Naive thymus-derived CD4-positive, alpha-beta T cell (primary cell): ENCODE results near the gene OR6J1. TPM values are rescaled to one million over a fixed set of nuclear protein-coding genes. Genes with fewer than 3 reads are reported as not detected.

Experiments used
- ATAC-seq: fragments of 150-1000 bp; cut with Tn5 transposase; 2 replicates; pipeline ENCODE4 v1.10.0; 2021; ENCODE audit warnings: mild to moderate bottlenecking, moderate library complexity
- CTCF ChIA-PET: fragments of 350-600 bp; sonication (Branson Sonifier 250); formaldehyde crosslinking; loops from one replicate; lab custom pipeline; 2021; ENCODE audit warnings: antibody characterized with exemption; lab: Charles Lee
- POLR2A ChIA-PET: fragments of 350-600 bp; sonication (Branson Sonifier 250); formaldehyde crosslinking; loops from one replicate; lab custom pipeline; 2021; ENCODE audit warnings: antibody characterized with exemption, inconsistent platforms; lab: Charles Lee
- DNase-seq, 9 donors: peaks; one replicate each; pipeline versions ENCODE4 v3.0.0 to v3.0.0-alpha.2; 2020 to 2022; ENCODE audit warnings: mixed read lengths in 1 of 9
- H3K27ac ChIP-seq: one replicate; pipeline ENCODE4 v1.7.0; 2013; ENCODE audit warnings: mild to moderate bottlenecking, low read depth, low read length, moderate library complexity
- H3K27me3 ChIP-seq, 2 donors: one replicate each; pipeline ENCODE4 v1.7.0; 2013; ENCODE audit warnings: low read length in 2 of 2, mild to moderate bottlenecking in 2 of 2, moderate library complexity in 2 of 2; ENCODE audit not compliant: control insufficient read depth in 2 of 2, insufficient read depth in 2 of 2
- H3K36me3 ChIP-seq, 3 experiments: 1 replicate in 2 of 3; 2 replicates in 1 of 3; pipeline ENCODE4 v1.7.0; 2013; ENCODE audit warnings: low read length in 3 of 3, mild to moderate bottlenecking in 3 of 3, moderate library complexity in 1 of 3; ENCODE audit not compliant: insufficient read depth in 3 of 3, control insufficient read depth in 2 of 3
- H3K4me1 ChIP-seq, 2 donors: one replicate each; pipeline ENCODE4 v1.7.0; 2013; ENCODE audit warnings: low read length in 2 of 2, mild to moderate bottlenecking in 2 of 2, moderate library complexity in 1 of 2; ENCODE audit not compliant: control insufficient read depth in 2 of 2, insufficient read depth in 2 of 2
- H3K4me3 ChIP-seq: 2 replicates; pipeline ENCODE4 v1.7.0; 2013; ENCODE audit warnings: mild to moderate bottlenecking, low read length
- H3K9me3 ChIP-seq, 3 experiments: 1 replicate in 2 of 3; 2 replicates in 1 of 3; pipeline ENCODE4 v1.7.0; 2013; ENCODE audit warnings: low read length in 3 of 3; ENCODE audit not compliant: control insufficient read depth in 2 of 3
- H3K27ac Mint-ChIP-seq, 9 donors: one replicate each; pipeline ENCODE4 v1.8.0; 2020 to 2022; ENCODE audit warnings: mixed read lengths in 9 of 9, mild to moderate bottlenecking in 8 of 9, moderate library complexity in 5 of 9, inconsistent platforms in 2 of 9
- H3K27me3 Mint-ChIP-seq, 5 donors: one replicate each; pipeline ENCODE4 v1.8.0; 2021 to 2022; ENCODE audit warnings: mixed read lengths in 5 of 5, mild to moderate bottlenecking in 1 of 5
- H3K36me3 Mint-ChIP-seq, 5 donors: one replicate each; pipeline ENCODE4 v1.8.0; 2020 to 2022; ENCODE audit warnings: mixed read lengths in 5 of 5, mild to moderate bottlenecking in 3 of 5, inconsistent platforms in 1 of 5
- H3K4me1 Mint-ChIP-seq, 7 donors: one replicate each; pipeline ENCODE4 v1.8.0; 2020 to 2022; ENCODE audit warnings: mixed read lengths in 7 of 7, mild to moderate bottlenecking in 3 of 7, inconsistent platforms in 1 of 7
- H3K4me3 Mint-ChIP-seq, 10 donors: one replicate each; pipeline ENCODE4 v1.8.0; 2020 to 2022; ENCODE audit warnings: mild to moderate bottlenecking in 10 of 10, mixed read lengths in 10 of 10, moderate library complexity in 6 of 10, inconsistent platforms in 2 of 10
- H3K9me3 Mint-ChIP-seq, 11 donors: one replicate each; pipeline ENCODE4 v1.8.0; 2020 to 2022; ENCODE audit warnings: mixed read lengths in 11 of 11, mild to moderate bottlenecking in 4 of 11, inconsistent platforms in 1 of 11, moderate library complexity in 1 of 11
- intact Hi-C, 2 donors: fragments of 100-400 bp; cut with micrococcal nuclease; formaldehyde crosslinking; loops; one replicate each; pipeline ENCODE4 v1.15.1; 2023
- polyA plus RNA-seq, 2 donors: library from polyadenylated mRNA; unstranded; fragments of 300-500 nt; fragmentation: Illumina TruSeq; gene quantifications; one replicate each; pipeline ENCODE4 v1.2.3, GENCODE V29; 2021
- total RNA-seq, 6 experiments: library from RNA in 5 of 6; stranded (reverse) in 5 of 6; gene quantifications; 1 replicate in 5 of 6; 2 replicates in 1 of 6; pipeline ENCODE4 v1.2.3 and lab custom pipeline; 2021 to 2026

OR6J1 gene
- total and polyA plus RNA-seq, 7 experiments from 2014 or later = not detected

DNA sequence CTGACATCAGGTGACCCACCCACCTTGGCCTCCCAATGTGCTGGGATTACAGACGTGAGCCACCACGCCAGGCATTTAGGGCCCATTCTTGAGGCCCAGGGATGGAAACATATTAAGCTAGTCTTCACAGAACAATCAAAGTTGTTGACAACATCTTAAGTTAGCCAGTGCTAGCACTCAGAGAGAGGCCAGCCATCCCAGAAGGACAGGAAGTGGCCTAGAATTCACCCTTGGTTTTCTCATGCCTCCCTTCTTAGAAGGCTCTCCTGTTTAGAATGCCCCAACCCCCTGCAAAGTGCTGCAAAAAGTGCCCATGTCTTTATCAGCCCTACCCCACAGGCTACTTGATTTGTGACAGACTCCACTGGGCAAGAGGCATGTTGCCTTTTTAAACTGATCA lies 12.1 kb upstream of the OR6J1 start:
- Histone ChIP-seq H3K4me1 (no peaks in the 10 kb centered on the region), H3K4me3 (no peak overlapping the region), H3K36me3 (no peaks in the 10 kb centered on the region), H3K27me3 (no peaks in the 10 kb centered on the region), H3K27ac (no peak overlapping the region), H3K9me3 (no peaks in the 10 kb centered on the region)
- DNase-seq (no peak), ATAC-seq (no peak)
- no peak overlapping the region for H3K4me3 Mint-ChIP-seq
- peaks cover 0 to 2% (median 0%) of the 10 kb centered on the region in 5 donors for H3K27me3 Mint-ChIP-seq
- ChIA-PET CTCF (no interaction called here), POLR2A (interaction anchor here (1.2 kb wide), 1 partner anchor 692 kb away, joined by 3 read pairs; no protein-coding TSS in a partner anchor)
- intact Hi-C loops = loop anchor here in 1 of 2 donors (5.0 to 10.0 kb wide), 3 partner anchors 246 to 921 kb away; no protein-coding TSS in a partner anchor
- no peaks in the 10 kb centered on the region for H3K36me3 Mint-ChIP-seq
- H3K9me3 Mint-ChIP-seq = no peaks in the 10 kb centered on the region
- no peak overlapping the region for H3K27ac Mint-ChIP-seq
- H3K4me1 Mint-ChIP-seq = peaks cover 0 to 3% (median 0%) of the 10 kb centered on the region in 7 donors

DNA sequence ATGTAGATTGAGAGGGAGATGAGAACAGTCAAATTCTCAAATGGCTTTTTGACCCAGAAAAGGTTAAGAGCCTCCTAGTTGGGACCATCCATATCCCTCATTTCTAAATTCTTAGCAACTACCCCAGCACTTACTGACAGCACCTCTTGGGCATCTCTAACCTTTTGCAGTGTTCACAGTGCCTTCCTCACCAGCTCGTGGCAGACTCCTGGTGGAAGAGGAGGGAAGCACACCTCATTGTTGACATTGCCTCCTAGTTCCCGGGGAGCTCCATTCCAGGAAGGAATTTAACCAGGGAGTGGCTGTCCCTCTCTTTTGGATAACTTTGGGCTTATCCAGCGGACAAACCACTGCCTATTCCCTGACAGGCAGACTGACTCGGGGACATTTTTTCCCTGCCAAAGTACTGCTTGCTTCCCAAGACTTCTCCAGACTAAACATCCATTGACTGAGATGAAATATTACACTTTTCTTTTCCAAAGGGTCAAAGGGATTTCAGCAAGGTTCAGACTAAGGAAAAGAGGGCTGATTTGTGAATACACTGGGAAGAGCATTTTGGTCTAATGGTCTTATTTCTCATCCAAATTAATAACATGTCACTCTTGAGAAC lies 9.0 kb upstream of the OR6J1 start:
- no peaks in the 10 kb centered on the region for H3K9me3 ChIP-seq
- H3K4me3 ChIP-seq = no peak overlapping the region
- Mint-ChIP-seq H3K9me3 (no peaks in the 10 kb centered on the region), H3K27me3 (no peaks in the 10 kb centered on the region), H3K4me1 (peaks cover 0 to 3% (median 0%) of the 10 kb centered on the region in 7 donors), H3K27ac (no peak overlapping the region), H3K4me3 (no peak overlapping the region), H3K36me3 (no peaks in the 10 kb centered on the region)
- no peak overlapping the region for H3K27ac ChIP-seq
- intact Hi-C loops = loop anchor here (1.0 to 10.0 kb wide), 10 partner anchors 55 to 918 kb away; partner anchors contain the start of genes DAD1 (in 2 of the 2) and ABHD4 (in 1 of the 2)
- H3K4me1 ChIP-seq = no peaks in the 10 kb centered on the region
- DNase-seq = peak; percentile 17 to 54 (median 42)
- no peaks in the 10 kb centered on the region for H3K27me3 ChIP-seq
- POLR2A ChIA-PET = interaction anchor here (1.0 to 1.2 kb wide), 2 partner anchors 82 to 96 kb away, joined by 4 to 5 read pairs; no protein-coding TSS in a partner anchor
- ATAC-seq = peak; percentile 87
- no peaks in the 10 kb centered on the region for H3K36me3 ChIP-seq
- CTCF ChIA-PET = interaction anchor here (0.9 to 3.9 kb wide), 7 partner anchors 29 to 739 kb away, joined by 3 to 32 read pairs (median 4); no protein-coding TSS in a partner anchor

DNA sequence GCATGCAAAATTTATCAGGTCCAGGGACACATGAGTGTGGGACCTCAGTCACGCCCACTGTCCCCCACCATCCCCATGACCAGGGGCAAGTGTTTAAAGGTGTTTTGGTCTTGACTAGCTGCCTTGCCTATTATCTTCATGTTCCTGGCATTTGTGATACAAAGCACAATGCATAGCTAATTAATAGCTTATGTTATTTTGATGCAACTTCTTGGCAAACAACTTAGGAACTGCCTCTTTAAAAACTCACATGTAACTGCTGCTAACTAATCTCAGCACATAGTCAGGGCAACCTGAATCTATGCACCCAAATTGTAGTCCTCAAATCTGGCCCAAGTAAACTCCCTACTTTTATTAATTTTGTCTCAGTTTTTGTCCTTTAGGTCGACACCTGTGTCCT lies 7.4 kb upstream of the OR6J1 start:
- Histone ChIP-seq H3K4me1 (no peaks in the 10 kb centered on the region), H3K36me3 (no peaks in the 10 kb centered on the region), H3K27me3 (no peaks in the 10 kb centered on the region), H3K9me3 (no peaks in the 10 kb centered on the region), H3K27ac (no peak overlapping the region), H3K4me3 (no peak overlapping the region)
- intact Hi-C loops = loop anchor here (5.0 to 10.0 kb wide), 4 partner anchors 64 to 917 kb away; partner anchors contain the start of gene DAD1 (in 2 of the 2)
- Mint-ChIP-seq H3K9me3 (no peaks in the 10 kb centered on the region), H3K4me3 (no peak overlapping the region), H3K36me3 (no peaks in the 10 kb centered on the region), H3K27me3 (no peaks in the 10 kb centered on the region), H3K27ac (no peak overlapping the region), H3K4me1 (peaks cover 0 to 3% (median 0%) of the 10 kb centered on the region in 7 donors)
- DNase-seq = no peak
- ChIA-PET POLR2A (no interaction called here), CTCF (interaction anchor here (0.8 to 3.9 kb wide), 4 partner anchors 8 to 203 kb away, joined by 3 to 32 read pairs (median 3); no protein-coding TSS in a partner anchor)
- ATAC-seq = no peak

DNA sequence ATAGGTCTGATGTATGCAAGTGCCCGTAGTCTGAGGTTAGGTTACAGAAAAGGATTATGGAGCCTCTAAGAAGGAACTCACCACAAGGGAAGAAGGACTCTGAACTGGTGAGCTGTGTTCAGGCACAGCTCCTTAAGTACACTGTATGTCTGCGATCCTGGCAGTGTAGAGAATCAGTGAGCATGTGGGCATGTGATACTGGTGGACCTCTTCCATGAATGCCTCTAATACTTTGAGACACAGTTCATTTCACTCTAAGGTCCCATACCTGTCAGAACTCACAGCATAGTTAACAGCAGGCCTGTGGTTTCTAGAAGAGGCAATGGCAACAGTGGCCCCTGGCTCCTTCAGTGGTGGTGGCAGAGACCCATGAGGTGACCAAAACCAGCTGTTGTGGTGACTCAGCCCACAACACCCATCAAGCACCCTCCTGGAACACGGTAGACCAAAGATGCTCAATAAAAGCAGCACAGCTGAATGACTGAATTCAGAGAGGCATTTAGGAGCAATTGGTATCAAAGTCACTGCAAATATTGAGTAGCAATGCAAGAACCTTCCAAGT lies 6.9 kb upstream of the OR6J1 start:
- CTCF ChIA-PET = interaction anchor here (0.8 to 3.9 kb wide), 3 partner anchors 9 to 94 kb away, joined by 3 to 32 read pairs (median 3); no protein-coding TSS in a partner anchor
- H3K9me3 ChIP-seq = no peaks in the 10 kb centered on the region
- intact Hi-C loops = loop anchor here (5.0 to 10.0 kb wide), 4 partner anchors 64 to 916 kb away; partner anchors contain the start of gene DAD1 (in 2 of the 2)
- no peaks in the 10 kb centered on the region for H3K27me3 ChIP-seq
- H3K27ac ChIP-seq = no peak overlapping the region
- ATAC-seq (no peak), DNase-seq (no peak)
- no peaks in the 10 kb centered on the region for H3K36me3 ChIP-seq
- no peaks in the 10 kb centered on the region for H3K4me1 ChIP-seq
- Mint-ChIP-seq H3K4me1 (peaks cover 0 to 3% (median 0%) of the 10 kb centered on the region in 7 donors), H3K9me3 (no peaks in the 10 kb centered on the region), H3K36me3 (no peaks in the 10 kb centered on the region), H3K4me3 (no peak overlapping the region), H3K27me3 (no peaks in the 10 kb centered on the region), H3K27ac (no peak overlapping the region)
- POLR2A ChIA-PET = interaction anchor here (0.7 to 0.9 kb wide), 2 partner anchors 62 to 84 kb away, joined by 3 read pairs; partner anchors contain the start of gene DAD1
- H3K4me3 ChIP-seq = no peak overlapping the region

DNA sequence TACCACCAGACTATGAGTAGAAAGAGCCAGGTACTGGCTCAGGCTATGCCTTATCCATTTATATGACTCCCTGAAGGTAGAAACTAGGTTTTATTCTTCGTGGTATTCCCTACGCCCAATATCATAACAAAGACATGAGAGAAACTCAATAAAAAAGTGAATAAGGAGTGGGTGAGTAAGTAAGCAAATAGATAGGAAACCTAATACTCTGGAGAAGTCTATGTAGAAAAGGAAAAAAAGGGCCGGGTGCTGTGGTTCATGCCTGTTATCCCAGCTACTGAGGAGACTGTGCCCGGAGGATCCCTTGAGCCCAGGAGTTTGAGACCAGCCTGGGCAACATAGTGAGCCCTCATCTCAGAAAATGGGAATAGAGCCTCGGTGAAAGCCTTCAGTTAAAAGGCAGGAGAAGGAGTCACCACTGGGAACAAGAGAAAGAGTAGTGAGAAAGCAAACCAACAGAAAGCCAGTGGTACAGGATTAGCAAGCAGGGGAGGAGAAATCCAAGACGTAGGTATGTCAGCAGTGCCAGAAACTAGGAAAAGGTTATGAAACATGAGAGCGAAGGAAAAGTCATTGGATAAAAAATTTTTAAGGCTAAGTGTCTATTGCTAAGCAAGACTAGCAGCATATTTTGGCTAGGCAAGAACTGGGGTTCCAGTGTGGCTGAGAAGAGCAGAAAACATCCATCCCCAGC lies 6.0 kb upstream of the OR6J1 start:
- Mint-ChIP-seq H3K9me3 (no peaks in the 10 kb centered on the region), H3K27me3 (no peaks in the 10 kb centered on the region), H3K4me1 (peaks cover 0 to 3% (median 0%) of the 10 kb centered on the region in 7 donors), H3K27ac (no peak overlapping the region), H3K36me3 (no peaks in the 10 kb centered on the region), H3K4me3 (no peak overlapping the region)
- POLR2A ChIA-PET = interaction anchor here (0.7 to 0.9 kb wide), 2 partner anchors 61 to 84 kb away, joined by 3 read pairs; partner anchors contain the start of gene DAD1
- no peak for ATAC-seq
- H3K27me3 ChIP-seq = no peaks in the 10 kb centered on the region
- no peak overlapping the region for H3K4me3 ChIP-seq
- no peaks in the 10 kb centered on the region for H3K9me3 ChIP-seq
- H3K27ac ChIP-seq = no peak overlapping the region
- H3K4me1 ChIP-seq = no peaks in the 10 kb centered on the region
- intact Hi-C loops = loop anchor here (5.0 to 10.0 kb wide), 4 partner anchors 63 to 915 kb away; partner anchors contain the start of gene DAD1 (in 2 of the 2)
- no peaks in the 10 kb centered on the region for H3K36me3 ChIP-seq
- DNase-seq = no peak
- CTCF ChIA-PET = interaction anchor here (1.0 to 3.9 kb wide), 2 partner anchors 10 to 79 kb away, joined by 3 to 32 read pairs; no protein-coding TSS in a partner anchor

DNA sequence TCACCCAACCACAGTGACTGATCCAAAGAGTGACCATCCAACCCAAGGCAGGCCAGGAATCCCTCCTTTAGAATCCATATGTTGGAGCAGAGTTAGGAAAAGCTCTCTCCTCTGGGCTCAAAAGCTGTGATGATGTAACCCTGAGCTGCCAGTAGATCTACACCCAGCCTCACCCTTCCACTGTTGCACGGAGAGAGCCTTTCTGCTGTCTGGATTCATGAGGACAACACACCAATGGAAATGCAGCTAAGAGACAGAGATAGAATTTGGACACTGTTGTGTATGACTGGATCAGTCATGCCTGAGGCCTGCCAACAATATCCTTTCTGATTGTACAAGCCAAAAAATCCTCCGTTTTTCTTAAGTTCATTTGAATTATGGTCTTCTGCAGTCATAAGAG lies 4.4 kb upstream of the OR6J1 start:
- H3K36me3 Mint-ChIP-seq = no peaks in the 10 kb centered on the region

More for the DNA sequence above, 4.4 kb upstream of the OR6J1 start:
- no peaks in the 10 kb centered on the region for H3K36me3 ChIP-seq
- no peaks in the 10 kb centered on the region for H3K9me3 ChIP-seq
- ChIA-PET CTCF (interaction anchor here (1.2 to 1.8 kb wide), 2 partner anchors 9 to 76 kb away, joined by 4 to 5 read pairs; no protein-coding TSS in a partner anchor), POLR2A (no interaction called here)
- no peaks in the 10 kb centered on the region for H3K27me3 ChIP-seq
- no peak for ATAC-seq
- peaks cover 0 to 8% (median 4%) of the 10 kb centered on the region in 7 donors for H3K4me1 Mint-ChIP-seq
- H3K9me3 Mint-ChIP-seq = peaks cover 0 to 2% (median 0%) of the 10 kb centered on the region in 11 donors
- H3K27ac ChIP-seq = no peak overlapping the region
- intact Hi-C loops = no loop called here
- no peak for DNase-seq
- H3K4me1 ChIP-seq = no peaks in the 10 kb centered on the region
- H3K4me3 ChIP-seq = no peak overlapping the region
- no peaks in the 10 kb centered on the region for H3K27me3 Mint-ChIP-seq
- no peak overlapping the region for H3K27ac Mint-ChIP-seq
- no peak overlapping the region for H3K4me3 Mint-ChIP-seq
